NCI-H748 (cell line): ENCODE results near the gene OSMR.

Source experiments
- DNase-seq: peaks from one replicate; lab custom pipeline; 2025; ENCODE audit not compliant: unreplicated experiment; lab: John Stamatoyannopoulos, UW

OSMR gene

GRCh38 chr5:38845526-38846378 is at the start of gene OSMR:
Gene OSMR (plus strand): TSS chr5:38846012. CDS start chr5:38869045, 23,033 bp downstream.
- DNase-seq = peak; percentile 62

DNA sequence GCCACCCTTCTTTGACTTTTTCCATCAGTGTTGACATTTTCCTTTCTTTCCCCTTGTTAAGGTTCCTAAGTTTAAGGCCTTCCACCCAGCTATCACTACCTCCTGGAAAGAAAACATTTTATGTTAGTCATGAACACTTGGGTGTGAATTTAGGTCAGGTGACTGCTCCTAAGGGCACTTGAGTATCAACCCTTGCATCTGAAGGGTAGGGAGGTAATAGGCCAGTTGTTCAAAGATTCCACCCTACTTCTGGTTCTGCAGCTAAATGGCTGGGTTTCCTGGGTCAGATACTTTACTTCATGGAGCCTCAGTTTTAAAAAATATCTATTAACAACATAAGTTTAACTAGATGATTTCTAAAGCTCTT is 49.1 kb upstream of the OSMR start:
- DNase-seq = no peak

DNA sequence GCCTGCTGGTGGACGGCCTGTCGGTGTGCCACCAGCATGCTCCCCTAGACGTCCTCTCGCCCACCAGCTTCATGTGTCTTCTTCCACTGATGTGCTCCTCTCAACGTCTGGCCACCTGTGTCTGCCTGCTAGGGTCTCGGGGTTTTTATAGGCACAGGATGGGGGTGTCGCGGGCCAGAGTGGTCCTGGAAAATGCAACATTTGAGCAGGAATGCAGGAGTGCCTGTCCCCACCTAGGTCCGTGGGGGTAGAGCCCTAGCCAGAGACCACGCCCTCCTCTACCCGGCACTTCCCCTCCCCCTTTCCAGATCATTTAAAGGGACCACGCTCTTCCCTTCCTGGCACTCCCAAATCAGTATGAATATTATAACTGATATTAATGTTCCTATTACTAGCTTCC is 48.0 kb upstream of the OSMR start:
- no peak for DNase-seq

- DNase-seq = peak; percentile 25
Measured at GRCh38 chr5:38799556-38800377, 46.0 kb upstream of the OSMR start.

GRCh38 chr5:38800515-38800914 is 45.3 kb upstream of the OSMR start:
- DNase-seq = no peak

DNA sequence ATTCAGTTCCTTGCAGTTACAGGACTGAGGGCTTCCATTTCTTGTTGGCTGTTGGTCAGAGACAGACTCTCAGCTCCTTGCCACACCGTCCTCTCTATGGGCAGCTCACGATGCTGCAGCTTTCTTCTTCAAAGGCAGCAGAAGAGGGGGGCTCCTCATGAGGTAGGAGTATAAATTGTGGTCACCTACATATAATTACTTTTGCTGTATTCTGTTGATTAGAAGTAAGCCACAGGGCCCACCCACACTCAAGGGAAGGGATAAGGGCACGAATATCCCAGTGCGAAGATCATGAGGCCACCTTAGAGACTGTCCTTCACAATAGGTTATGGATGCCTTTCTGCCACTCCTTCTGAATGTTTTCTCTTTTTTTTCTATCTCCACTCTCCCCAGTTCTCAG is 43.7 kb upstream of the OSMR start:
- DNase-seq = no peak

GRCh38 chr5:38803246-38803645 is 42.6 kb upstream of the OSMR start:
- peak; percentile 65 for DNase-seq

DNA sequence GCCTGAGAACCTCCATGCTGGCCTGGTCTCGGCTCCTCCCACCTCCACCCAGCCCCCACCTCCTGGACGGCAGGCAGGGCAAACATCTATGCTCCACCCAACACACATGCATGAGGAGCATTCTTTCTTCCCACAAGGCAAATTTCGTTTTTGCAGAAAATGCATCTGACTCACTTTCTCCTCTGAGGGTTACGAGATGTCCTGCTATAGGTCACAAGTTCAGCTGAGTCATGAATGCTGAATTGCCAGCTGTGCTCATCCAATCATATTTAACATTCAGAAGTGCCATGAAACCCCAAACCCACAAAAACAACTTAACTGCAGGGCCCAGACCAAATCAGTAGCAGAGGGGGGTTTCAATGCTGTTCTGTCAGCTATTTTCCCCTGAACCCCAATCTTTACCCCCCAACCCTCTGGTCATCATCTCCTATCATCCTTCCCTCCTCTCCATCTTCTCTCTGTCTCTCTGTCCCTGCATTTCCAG is 39.0 kb upstream of the OSMR start:
- DNase-seq = no peak

GRCh38 chr5:38807570-38808483 is 38.0 kb upstream of the OSMR start:
- DNase-seq = peak; percentile 34

GRCh38 chr5:38808666-38809343 is 37.0 kb upstream of the OSMR start:
- DNase-seq = no peak

DNA sequence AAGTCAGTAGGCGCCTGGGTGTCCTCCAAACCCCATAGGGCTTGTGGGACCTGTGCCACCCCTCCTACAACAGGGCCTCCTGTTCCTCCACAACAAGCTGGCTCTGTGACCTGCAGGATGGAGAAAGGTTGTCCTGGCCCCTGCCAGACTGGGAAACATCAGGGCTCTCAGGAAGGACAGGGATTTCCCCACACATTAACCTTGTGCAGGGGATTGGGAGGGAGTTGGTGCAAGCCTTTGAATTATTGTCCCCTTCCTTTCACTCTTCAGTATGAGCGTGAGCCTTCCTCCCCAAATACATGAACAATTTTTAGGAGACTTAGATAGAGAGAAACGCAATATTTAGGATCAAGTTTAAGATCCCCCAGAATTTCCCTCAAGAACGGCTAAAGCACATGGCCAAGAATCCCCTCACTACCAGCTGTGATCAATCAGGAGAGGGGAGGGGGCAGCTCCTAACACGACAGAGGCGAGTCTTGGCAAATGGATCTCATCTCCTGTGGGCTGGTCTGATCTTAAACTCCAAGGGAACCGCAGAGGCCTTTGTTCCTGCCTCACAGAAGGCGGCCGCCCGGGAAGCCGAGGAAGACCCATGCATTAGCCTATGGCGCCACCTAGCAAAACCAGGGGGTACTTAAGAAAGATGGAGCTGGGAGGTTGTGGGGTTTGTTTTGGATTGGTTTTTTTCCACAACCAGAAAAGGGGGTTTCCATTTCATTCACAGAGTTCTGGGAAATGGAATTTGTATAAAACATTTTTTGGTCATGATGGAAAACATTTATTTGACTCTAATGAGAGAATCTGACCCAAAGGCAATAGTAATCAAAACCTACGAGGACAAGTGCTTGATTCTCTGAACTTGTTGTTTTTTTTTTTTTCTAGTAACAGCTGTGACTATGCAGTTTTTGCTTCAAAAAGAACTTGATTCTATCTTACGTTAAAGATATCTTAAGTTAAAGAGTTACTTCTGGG is 36.1 kb upstream of the OSMR start:
- peak; percentile 90 for DNase-seq

GRCh38 chr5:38814879-38815278 is 30.9 kb upstream of the OSMR start:
- DNase-seq = no peak

- no peak for DNase-seq
Measured at GRCh38 chr5:38816083-38817030, 29.5 kb upstream of the OSMR start.

DNA sequence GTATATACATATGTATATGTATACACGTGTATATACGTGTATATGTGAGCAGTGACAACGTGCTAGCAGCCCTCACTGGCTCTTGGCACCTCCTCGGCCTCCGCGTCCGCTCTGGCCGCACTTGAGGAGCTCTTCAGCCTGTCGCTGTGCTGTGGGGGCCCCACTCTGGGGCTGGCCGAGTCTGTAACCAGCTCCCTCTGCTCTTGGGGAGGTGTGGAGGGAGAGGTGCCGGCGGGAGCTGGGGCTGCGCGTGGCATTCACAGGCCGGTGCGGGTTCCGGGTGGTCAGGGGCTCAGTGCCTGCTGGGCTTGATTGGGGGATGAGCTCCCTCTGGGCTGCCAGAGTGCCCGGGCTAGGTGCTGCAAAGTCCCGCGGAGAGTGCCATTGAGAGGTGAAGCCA is 24.1 kb upstream of the OSMR start:
- DNase-seq = no peak

GRCh38 chr5:38823503-38823902 is 22.3 kb upstream of the OSMR start:
- no peak for DNase-seq

GRCh38 chr5:38824821-38825220 is 21.0 kb upstream of the OSMR start:
- DNase-seq = no peak

DNA sequence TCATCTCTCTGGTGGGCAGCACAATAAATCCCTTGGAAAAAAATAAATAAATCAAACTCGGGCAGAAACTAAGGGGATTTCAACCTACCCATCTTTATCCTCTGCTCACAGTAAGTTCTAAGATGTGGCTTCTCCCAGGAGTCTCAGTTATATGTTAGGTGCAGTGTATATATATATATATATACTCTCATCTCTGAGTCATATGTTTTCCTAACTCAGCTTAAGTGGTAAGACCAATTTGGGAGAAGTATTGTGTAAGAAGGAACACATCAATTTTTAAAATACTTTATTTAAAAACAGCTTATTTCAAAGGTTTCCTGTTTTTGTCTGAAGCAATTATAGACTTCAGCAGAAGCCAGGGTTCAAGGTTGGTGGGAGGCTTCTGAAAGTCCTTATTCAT is 20.3 kb upstream of the OSMR start:
- DNase-seq = no peak

DNA sequence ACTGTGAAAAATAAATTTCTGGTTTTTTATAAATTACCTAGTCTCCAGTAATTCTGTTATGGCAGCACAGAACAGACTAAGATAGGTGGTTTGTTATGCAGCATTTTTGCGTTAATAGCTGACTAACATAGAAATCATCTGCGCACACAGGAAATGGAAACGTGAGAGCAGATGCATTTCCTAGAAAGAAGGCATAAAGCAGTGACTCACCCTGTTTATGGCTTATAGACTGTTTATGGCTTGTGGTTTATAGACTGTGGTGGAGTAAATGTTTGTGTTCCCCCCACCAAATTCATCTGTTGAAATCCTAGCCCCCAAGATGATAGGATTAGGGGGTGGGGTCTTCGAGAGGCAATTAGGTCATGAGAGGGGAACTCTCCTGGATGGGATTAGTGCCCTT is 18.3 kb upstream of the OSMR start:
- DNase-seq = no peak
